Left ventricle myocardium inferior (tissue), 1 donor: ENCODE results near the gene NPFFR2. TPM values are rescaled to one million over a fixed set of nuclear protein-coding genes. Genes with fewer than 3 reads are reported as not detected.

Experiments used
- DNase-seq: peaks from one replicate; pipeline ENCODE4 v3.0.0-alpha.2; 2020
- H3K27ac ChIP-seq: fragments of 200-600 bp; replicated peaks from 2 replicates; pipeline ENCODE4 v1.8.0; 2021
- H3K27me3 ChIP-seq: fragments of 200-600 bp; 2 replicates; pipeline ENCODE4 v1.8.0; 2021; ENCODE audit warnings: low read depth
- H3K36me3 ChIP-seq: fragments of 200-600 bp; 2 replicates; pipeline ENCODE4 v1.8.0; 2021
- H3K4me1 ChIP-seq: fragments of 200-600 bp; 2 replicates; pipeline ENCODE4 v1.8.0; 2021
- H3K4me3 ChIP-seq: fragments of 200-600 bp; 2 replicates; pipeline ENCODE4 v1.8.0; 2021; ENCODE audit warnings: mild to moderate bottlenecking, moderate library complexity
- H3K9me3 ChIP-seq: fragments of 200-600 bp; replicated peaks from 2 replicates; pipeline ENCODE4 v1.8.0; 2021
- CTCF ChIP-seq: fragments of 200-600 bp; IDR thresholded peaks from 2 replicates; pipeline ENCODE4 v1.8.0; 2021; ENCODE audit warnings: antibody characterized with exemption, mild to moderate bottlenecking, borderline replicate concordance
- intact Hi-C: fragments of 100-400 bp; cut with micrococcal nuclease; formaldehyde crosslinking; loops from one replicate; pipeline ENCODE4 v1.11.0; 2022
- long read RNA-seq: library from polyadenylated mRNA; unstranded; transcript quantifications from one replicate; pipeline ENCODE4 v2.0.0, GENCODE V29; 2021
- total RNA-seq: library from RNA; stranded (reverse); fragmentation: NEBNext Ultra II Directional; extraction: Animal tissue kit (Norgen Biotek cat#: 25700); gene quantifications from one replicate; pipeline ENCODE4 v1.2.1, GENCODE V29; 2021
- donor health status: DM: no; HTN: yes; CAD: no; lungs with severe emphysema.

NPFFR2 gene
- not detected for total RNA-seq
- long read RNA-seq = 0 reads

DNA sequence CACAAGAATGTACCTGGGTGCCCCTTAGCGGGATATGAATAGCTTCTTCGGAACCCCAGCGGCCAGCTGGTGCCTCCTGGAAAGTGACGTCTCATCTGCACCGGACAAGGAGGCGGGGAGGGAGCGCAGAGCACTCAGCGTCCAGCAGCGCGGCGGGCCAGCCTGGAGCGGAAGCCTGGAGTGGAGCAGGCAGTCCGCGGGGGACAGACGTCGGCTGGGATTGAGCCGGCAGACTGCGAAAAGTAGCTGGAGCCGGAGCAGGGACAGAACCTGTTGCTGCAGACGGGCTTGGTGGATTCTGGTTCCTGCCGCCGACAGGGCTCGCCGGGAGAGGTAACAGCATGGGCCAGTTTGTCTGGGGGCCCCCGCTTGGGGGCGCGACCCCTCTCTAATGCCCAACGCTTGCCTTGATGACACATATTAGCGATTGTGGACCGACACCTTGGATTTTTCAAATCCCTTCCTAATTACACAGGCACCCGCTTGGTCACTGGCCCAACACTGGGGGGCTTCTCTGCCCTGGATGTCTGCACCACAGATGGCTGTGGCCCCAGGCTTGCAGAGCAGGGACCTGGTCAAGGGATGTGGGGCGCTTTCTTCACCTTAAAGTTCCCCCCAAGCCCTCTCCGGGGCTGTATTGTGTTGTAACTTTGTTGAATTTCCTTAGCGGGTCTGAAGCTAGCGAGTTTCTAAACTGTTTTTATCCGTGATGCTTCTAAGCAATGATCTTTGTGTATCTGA, at the start of gene NPFFR2:
TSS of gene NPFFR2 (plus strand) at position 133 of the 741 bp plus-strand sequence. CDS start 96,592 bp downstream, outside the sequence.
- Histone ChIP-seq H3K9me3 (no peaks in the 10 kb centered on the region), H3K27me3 (peaks cover 45% of the 10 kb centered on the region), H3K27ac (no peak within 1 kb of the TSS), H3K4me3 (peak within 1 kb of the TSS; percentile 33), H3K4me1 (peaks cover 4% of the 10 kb centered on the region), H3K36me3 (no peaks in the 10 kb centered on the region)
- TF ChIP-seq CTCF = no peak
- peak; percentile 15 for DNase-seq
- intact Hi-C loops = no loop called here

- H3K27ac ChIP-seq = no peak overlapping the region
- no peaks in the 10 kb centered on the region for H3K27me3 ChIP-seq
- intact Hi-C loops = no loop called here
- H3K36me3 ChIP-seq = no peaks in the 10 kb centered on the region
- H3K4me3 ChIP-seq = no peak overlapping the region
- DNase-seq = no peak
- no peak for TF ChIP-seq CTCF
- no peaks in the 10 kb centered on the region for H3K4me1 ChIP-seq
- peaks cover 32% of the 10 kb centered on the region for H3K9me3 ChIP-seq
Observed at GRCh38 chr4:71992571-71993312, 39.1 kb upstream of the NPFFR2 start.

- no peaks in the 10 kb centered on the region for H3K27me3 ChIP-seq
- H3K4me1 ChIP-seq = no peaks in the 10 kb centered on the region
- H3K9me3 ChIP-seq = peaks cover 32% of the 10 kb centered on the region
- H3K27ac ChIP-seq = no peak overlapping the region
- no peaks in the 10 kb centered on the region for H3K36me3 ChIP-seq
- no peak for TF ChIP-seq CTCF
- H3K4me3 ChIP-seq = no peak overlapping the region
- no peak for DNase-seq
- intact Hi-C loops = no loop called here
Observed at GRCh38 chr4:71994559-71994958, 37.2 kb upstream of the NPFFR2 start.

DNA sequence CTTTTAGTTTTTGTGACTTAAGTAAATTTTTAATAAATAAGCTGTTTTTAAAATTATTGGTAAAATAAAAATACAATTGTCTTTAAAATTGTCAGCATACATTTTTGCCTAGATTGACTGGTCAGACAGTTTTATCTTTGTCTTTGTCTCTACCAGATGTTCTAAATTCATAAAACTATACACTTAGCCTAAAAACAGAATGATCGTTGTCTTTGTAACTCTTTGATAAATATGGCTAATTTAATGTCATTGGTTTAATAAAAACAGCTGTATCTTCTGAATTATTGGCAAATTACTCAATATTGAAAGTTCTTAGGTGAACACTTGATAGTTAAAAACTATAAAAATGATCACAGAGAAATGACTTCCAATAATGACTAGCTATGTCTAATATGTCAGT, 36.5 kb upstream of the NPFFR2 start:
- H3K36me3 ChIP-seq = no peaks in the 10 kb centered on the region
- no peak for DNase-seq
- H3K9me3 ChIP-seq = peaks cover 32% of the 10 kb centered on the region
- intact Hi-C loops = no loop called here
- no peaks in the 10 kb centered on the region for H3K27me3 ChIP-seq
- no peaks in the 10 kb centered on the region for H3K4me1 ChIP-seq
- TF ChIP-seq CTCF = no peak
- no peak overlapping the region for H3K27ac ChIP-seq
- no peak overlapping the region for H3K4me3 ChIP-seq

DNA sequence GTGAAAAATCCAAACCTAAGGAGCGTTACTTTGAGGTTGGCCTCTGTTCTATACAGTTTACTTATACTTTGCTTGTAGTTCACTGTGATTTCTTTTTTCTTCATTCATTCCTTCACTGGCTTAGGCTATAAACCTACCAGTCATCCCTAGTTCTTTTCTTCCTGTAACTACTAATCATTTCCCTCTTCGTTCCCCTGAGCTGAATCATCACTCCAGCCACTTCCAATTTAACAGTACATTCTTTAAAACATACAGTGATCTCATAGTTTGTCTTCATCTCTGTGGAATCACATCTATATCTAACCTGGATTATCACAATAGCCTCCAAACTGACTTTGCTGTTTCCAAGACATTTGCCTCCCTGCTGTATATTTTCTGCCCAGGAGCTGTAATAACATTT, 25.2 kb upstream of the NPFFR2 start:
- H3K4me3 ChIP-seq = no peak overlapping the region
- H3K27ac ChIP-seq = no peak overlapping the region
- H3K4me1 ChIP-seq = no peaks in the 10 kb centered on the region
- H3K27me3 ChIP-seq = no peaks in the 10 kb centered on the region
- no peak for DNase-seq
- no peak for TF ChIP-seq CTCF
- H3K36me3 ChIP-seq = no peaks in the 10 kb centered on the region
- peaks cover 6% of the 10 kb centered on the region for H3K9me3 ChIP-seq
- intact Hi-C loops = no loop called here
